Karpas-422 (cell line): ENCODE results near the gene DSC2. TPM values are rescaled to one million over a fixed set of nuclear protein-coding genes. Genes with fewer than 3 reads are reported as not detected.
"Not testable (repeated sequence)": the region's sequence is repeated elsewhere in the genome, so short reads cannot be mapped to it uniquely, and the experiment has no call there.

Experiments
- DNase-seq: peaks from one replicate; pipeline ENCODE4 v3.0.0-alpha.2; 2015
- H2AFZ ChIP-seq: fragments of 200-600 bp; sonication (generic); 2 replicates; pipeline ENCODE4 v1.6.1; 2014; ENCODE audit warnings: antibody characterized with exemption, low read length, mixed read lengths
- H3K27ac ChIP-seq: fragments of 200-600 bp; sonication (generic); 2 replicates; pipeline ENCODE4 v1.5.1; 2014; ENCODE audit warnings: mild to moderate bottlenecking, low read length, moderate library complexity
- H3K27me3 ChIP-seq: fragments of 200-600 bp; sonication (generic); 2 replicates; pipeline ENCODE4 v1.6.1; 2014; ENCODE audit warnings: low read length, mixed read lengths
- H3K36me3 ChIP-seq: fragments of 200-600 bp; sonication (generic); 2 replicates; pipeline ENCODE4 v1.6.1; 2014; ENCODE audit warnings: low read length, mixed read lengths; ENCODE audit not compliant: insufficient read depth
- H3K4me1 ChIP-seq: fragments of 200-600 bp; sonication (generic); 2 replicates; pipeline ENCODE4 v1.6.1; 2014; ENCODE audit warnings: mild to moderate bottlenecking, low read length, mixed read lengths
- H3K4me2 ChIP-seq: fragments of 200-600 bp; sonication (generic); 2 replicates; pipeline ENCODE4 v1.6.1; 2014; ENCODE audit warnings: low read length, low read depth, mild to moderate bottlenecking; ENCODE audit not compliant: poor library complexity, severe bottlenecking
- H3K4me3 ChIP-seq: fragments of 200-600 bp; sonication (generic); 2 replicates; pipeline ENCODE4 v1.5.1; 2014; ENCODE audit warnings: mild to moderate bottlenecking, antibody characterized with exemption, low read length, mixed read lengths
- H3K79me2 ChIP-seq: fragments of 200-600 bp; sonication (generic); 2 replicates; pipeline ENCODE4 v1.6.1; 2014; ENCODE audit warnings: mild to moderate bottlenecking, low read length, mixed read lengths
- H3K9ac ChIP-seq: fragments of 200-600 bp; sonication (generic); 2 replicates; pipeline ENCODE4 v1.6.0; 2014; ENCODE audit warnings: low read length
- H3K9me2 ChIP-seq: fragments of 200-600 bp; sonication (generic), shearing (Covaris generic); replicated peaks from 2 replicates; pipeline ENCODE4 v1.6.0; 2014; ENCODE audit warnings: mild to moderate bottlenecking, low read length, moderate library complexity; ENCODE audit not compliant: insufficient read depth
- H3K9me3 ChIP-seq: fragments of 300-700, 200-600 bp; sonication (generic); 2 replicates; pipeline ENCODE4 v1.6.1; 2014; ENCODE audit warnings: low read length, mixed read lengths
- H4K20me1 ChIP-seq: fragments of 200-600 bp; sonication (generic); 2 replicates; pipeline ENCODE4 v1.6.1; 2014; ENCODE audit warnings: mild to moderate bottlenecking, antibody characterized with exemption, low read length, low read depth; ENCODE audit not compliant: insufficient read depth
- total RNA-seq: library from RNA; depleted of rRNA; stranded (reverse); fragments of >200 nt; shearing (Covaris generic); gene quantifications from 2 replicates; pipeline ENCODE4 v1.2.3, GENCODE V29; 2014; ENCODE audit warnings: low replicate concordance

Gene DSC2
- total RNA-seq, 1 experiment from 2014 or later = not detected

DNA sequence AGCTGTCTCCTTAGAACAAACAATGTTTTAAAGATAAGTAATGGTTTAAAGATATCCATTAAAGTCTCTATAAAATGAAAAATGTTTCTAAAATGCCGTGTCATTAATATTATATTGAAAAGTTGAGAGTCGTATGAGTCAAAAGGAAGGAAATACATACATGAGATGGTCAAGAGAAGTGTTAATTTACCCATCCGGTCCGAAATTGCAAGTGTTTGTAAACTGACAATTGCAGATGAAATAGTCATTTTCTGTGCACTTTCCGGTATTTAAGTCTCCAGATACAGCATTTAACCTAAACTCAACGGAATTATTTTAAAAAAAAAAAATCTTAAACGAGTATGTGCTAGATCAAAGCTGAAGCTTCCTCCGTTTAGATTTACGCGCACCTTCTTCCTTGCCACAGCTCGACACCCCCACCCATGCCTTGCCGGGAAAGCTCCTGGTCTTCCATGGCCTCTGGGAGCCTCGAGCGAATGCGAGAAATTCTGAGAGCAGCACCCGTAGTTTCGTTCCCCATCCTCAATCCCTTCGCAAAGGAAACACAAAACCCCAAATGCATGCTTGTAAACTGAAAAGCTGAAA is 61.4 kb downstream of the DSC2 start:
- Histone ChIP-seq H3K79me2 (no peaks in the 10 kb centered on the region), H3K9me3 (no peaks in the 10 kb centered on the region), H4K20me1 (no peaks in the 10 kb centered on the region), H3K9ac (no peak overlapping the region), H2AFZ (no peak overlapping the region), H3K9me2 (no peaks in the 10 kb centered on the region), H3K27me3 (no peaks in the 10 kb centered on the region), H3K27ac (no peak overlapping the region), H3K4me3 (no peak overlapping the region), H3K36me3 (no peaks in the 10 kb centered on the region), H3K4me1 (no peaks in the 10 kb centered on the region), H3K4me2 (no peak overlapping the region)
- DNase-seq = no peak

DNA sequence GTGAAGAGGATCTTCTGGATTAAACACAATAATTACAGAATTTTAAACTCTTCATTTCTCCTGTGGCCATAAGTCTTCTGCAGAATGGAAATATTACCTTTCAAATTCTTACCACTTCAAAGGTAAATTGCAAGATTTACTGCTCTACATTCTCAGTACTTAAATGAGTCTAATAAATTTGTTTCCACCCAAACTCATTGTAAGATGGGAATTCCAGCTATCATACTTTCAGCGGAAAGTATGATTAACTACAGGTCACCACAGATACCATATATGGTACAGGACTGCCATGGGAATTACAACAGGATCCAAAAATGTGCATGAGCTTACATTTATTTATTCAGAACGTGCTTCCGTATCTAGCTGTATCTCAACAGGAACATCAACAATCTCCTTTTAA is 62.8 kb downstream of the DSC2 start:
- Histone ChIP-seq H3K9me2 (no peaks in the 10 kb centered on the region), H3K79me2 (no peaks in the 10 kb centered on the region), H3K4me1 (peaks cover 2% of the 10 kb centered on the region; the same call in 1 of the 2 replicates), H3K27me3 (no peaks in the 10 kb centered on the region), H3K4me2 (no peak overlapping the region), H3K9me3 (no peaks in the 10 kb centered on the region), H4K20me1 (no peaks in the 10 kb centered on the region), H3K36me3 (no peaks in the 10 kb centered on the region), H3K9ac (no peak overlapping the region), H3K4me3 (no peak overlapping the region), H2AFZ (no peak overlapping the region), H3K27ac (no peak overlapping the region)
- no peak for DNase-seq

DNA sequence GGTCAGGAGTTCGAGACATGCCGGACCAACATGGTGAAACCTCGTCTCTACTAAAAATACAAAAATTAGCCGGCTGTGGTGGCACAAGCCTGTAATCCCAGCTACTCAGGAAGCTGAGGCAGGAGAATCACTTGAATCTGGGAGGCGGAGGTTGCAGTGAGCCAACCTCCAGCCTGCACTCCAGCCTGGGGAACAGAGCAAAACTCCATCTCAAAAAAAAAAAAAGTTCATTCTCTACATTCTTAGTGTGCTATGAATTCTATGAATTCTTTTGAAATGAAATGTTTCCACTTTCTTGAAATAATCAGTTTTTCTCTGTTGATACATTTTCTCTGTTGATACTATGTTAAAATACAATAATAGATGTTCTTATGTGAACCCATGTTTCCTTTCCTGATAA is 64.5 kb downstream of the DSC2 start:
- not testable (repeated sequence) for H3K9me3 ChIP-seq, H3K36me3 ChIP-seq, H3K4me1 ChIP-seq, H3K4me2 ChIP-seq, H4K20me1 ChIP-seq, H2AFZ ChIP-seq, H3K27ac ChIP-seq, H3K9ac ChIP-seq, H3K79me2 ChIP-seq, H3K4me3 ChIP-seq, H3K9me2 ChIP-seq, DNase-seq, H3K27me3 ChIP-seq

DNA sequence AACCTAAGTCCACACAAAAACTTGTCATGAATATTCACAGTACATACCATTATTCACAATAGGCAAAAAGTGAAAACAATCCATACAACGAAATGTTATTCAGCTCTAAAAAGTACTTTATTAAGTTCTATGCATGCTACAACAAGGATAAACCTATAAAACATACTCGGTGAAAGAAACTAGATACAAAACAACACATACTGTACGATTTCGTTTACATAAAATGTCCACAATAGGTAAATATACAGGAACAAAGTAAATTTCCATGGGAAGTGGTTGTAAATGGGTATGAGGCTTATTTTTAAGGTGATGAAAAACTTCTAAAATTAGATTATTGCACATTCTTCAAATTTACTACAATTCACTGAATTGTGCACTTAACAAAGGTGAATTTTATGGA is 67.7 kb downstream of the DSC2 start:
- Histone ChIP-seq H3K27me3 (no peaks in the 10 kb centered on the region), H4K20me1 (no peaks in the 10 kb centered on the region), H3K79me2 (no peaks in the 10 kb centered on the region), H3K27ac (no peak overlapping the region), H3K9ac (no peak overlapping the region), H3K4me1 (peaks cover 11% of the 10 kb centered on the region; the same call in 1 of the 2 replicates), H3K9me3 (no peaks in the 10 kb centered on the region), H2AFZ (peak overlapping the region; percentile 85), H3K4me2 (peak overlapping the region; percentile 28), H3K9me2 (no peaks in the 10 kb centered on the region), H3K36me3 (no peaks in the 10 kb centered on the region), H3K4me3 (no peak overlapping the region)
- DNase-seq = no peak

DNA sequence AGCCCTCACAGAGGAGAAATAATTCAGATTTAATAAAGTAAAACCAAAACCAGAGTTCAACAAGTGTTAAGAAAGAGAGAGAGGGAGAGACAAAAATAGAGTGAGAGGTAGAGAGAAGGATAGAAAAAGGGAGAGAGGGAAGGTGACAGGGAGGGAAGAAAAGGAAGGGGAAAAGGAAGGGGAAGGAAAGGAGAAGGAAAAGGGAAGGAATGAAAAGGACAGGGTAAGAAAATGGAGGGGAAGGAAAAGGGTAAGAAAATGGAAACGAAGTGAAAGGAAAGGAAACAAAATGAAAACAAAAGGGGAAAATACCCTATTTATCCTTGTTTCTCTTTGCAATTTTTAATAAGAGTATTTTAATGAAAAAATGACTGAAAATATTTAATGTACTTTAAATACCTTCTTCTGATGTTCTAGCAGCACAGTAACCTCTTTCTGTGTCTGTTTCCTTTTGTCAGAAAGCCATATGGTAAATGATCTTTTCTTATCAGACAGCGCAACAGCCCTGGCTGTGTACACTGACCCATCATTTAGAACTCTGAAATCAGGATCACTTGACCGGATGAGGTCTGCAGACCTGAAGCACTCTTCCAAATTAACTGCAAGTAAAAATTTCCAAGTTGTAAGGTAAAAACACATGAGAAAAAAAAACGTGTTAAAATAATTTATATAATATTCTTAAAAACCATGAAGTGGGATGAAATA is 71.5 kb downstream of the DSC2 start:
- Histone ChIP-seq H3K9ac (no peak overlapping the region), H3K9me3 (no peaks in the 10 kb centered on the region), H3K79me2 (no peaks in the 10 kb centered on the region), H2AFZ (0 out of 2 replicates have a peak overlapping the region, but pooled peaks have one; percentile 59), H3K4me2 (peak overlapping the region; percentile 25), H3K27ac (no peak overlapping the region), H3K4me3 (no peak overlapping the region), H3K36me3 (no peaks in the 10 kb centered on the region), H3K27me3 (no peaks in the 10 kb centered on the region), H3K4me1 (peaks cover 11% of the 10 kb centered on the region; the same call in 1 of the 2 replicates), H3K9me2 (no peaks in the 10 kb centered on the region), H4K20me1 (no peaks in the 10 kb centered on the region)
- DNase-seq = no peak

DNA sequence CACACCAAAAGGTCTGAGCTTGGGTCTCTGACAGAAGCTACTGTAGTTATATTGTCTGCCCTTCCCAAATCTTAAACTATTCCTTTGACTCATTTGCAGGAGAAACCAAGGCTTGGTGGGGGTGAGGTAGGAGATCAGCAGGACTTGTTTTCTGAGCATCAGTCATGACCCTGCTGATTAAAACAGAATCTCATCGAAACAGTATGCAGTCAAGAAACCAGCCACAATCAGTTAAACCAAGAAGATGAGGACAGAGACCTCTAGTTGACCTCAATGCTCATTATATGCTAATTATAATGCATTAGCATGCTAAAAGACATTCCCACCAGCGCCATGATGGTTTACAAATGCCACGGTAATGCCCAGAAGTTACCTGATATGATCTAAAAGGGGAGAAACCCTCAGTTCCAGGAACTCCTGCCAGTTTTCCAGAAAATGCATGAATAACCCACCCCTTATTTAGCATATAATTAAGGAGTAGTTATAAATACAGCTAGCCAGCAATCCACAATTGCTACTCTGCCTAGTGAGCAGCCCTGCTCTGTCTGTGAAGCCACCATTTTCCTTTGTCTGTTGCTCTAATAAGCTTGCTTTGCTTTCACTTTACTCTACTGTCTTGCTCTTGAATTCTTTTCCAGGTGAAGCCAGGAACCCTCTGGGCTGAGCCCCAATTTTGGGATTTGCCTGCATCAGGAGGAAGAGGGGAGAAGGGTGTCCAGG is 86.3 kb downstream of the DSC2 start:
- H3K4me2 ChIP-seq = no peak overlapping the region
- no peak overlapping the region for H3K27ac ChIP-seq
- no peaks in the 10 kb centered on the region for H3K27me3 ChIP-seq
- peak overlapping the region; percentile 44 for H2AFZ ChIP-seq
- H3K4me3 ChIP-seq = no peak overlapping the region
- H4K20me1 ChIP-seq = no peaks in the 10 kb centered on the region
- H3K36me3 ChIP-seq = no peaks in the 10 kb centered on the region
- no peaks in the 10 kb centered on the region for H3K9me2 ChIP-seq
- no peaks in the 10 kb centered on the region for H3K79me2 ChIP-seq
- H3K9ac ChIP-seq = no peak overlapping the region
- H3K4me1 ChIP-seq = no peaks in the 10 kb centered on the region
- no peak for DNase-seq
- no peaks in the 10 kb centered on the region for H3K9me3 ChIP-seq

DNA sequence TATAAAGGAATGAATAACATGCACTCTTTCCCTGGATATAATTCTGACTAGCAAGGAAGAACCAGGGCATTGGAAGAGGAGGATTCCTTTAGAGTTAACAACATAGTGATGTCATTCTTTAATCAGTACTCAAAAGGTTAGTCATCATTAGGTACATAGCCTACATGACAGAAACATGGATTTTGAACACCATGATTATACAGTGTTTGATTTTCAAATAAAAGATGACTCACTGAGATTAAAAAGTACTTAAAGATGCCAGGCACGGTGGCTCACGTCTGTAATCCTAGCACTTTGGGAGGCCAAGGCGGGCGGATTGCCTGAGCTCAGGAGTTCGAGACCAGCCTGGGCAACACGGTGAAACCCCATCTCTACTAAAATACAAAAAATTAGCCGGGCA is 90.8 kb downstream of the DSC2 start:
- not testable (repeated sequence) for DNase-seq, H3K79me2 ChIP-seq, H3K4me2 ChIP-seq

DNA sequence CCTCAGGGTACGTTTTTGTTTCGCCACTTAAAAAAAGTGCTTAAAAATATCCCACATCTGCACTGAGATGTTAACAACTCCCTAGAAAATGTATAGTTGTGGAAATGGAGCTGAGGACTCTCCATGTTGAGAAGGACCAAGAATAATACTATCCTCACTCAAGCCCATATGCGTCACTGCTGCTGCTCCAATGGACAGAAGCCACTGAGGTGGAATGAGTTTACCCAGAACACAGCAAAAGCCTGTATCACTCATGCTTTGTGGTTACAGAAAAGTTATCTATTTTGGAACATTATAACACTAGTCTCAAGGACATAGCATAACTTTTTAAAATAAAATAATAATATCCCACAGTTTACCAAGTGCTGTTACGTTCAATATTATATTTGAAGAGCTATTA is 91.6 kb downstream of the DSC2 start:
- no peak overlapping the region for H3K4me3 ChIP-seq
- H3K9ac ChIP-seq = no peak overlapping the region
- no peaks in the 10 kb centered on the region for H3K36me3 ChIP-seq
- 0 out of 2 replicates have a peak, but pooled peaks cover 3% of the 10 kb centered on the region for H3K27me3 ChIP-seq
- H4K20me1 ChIP-seq = no peaks in the 10 kb centered on the region
- 0 out of 2 replicates have a peak overlapping the region, but pooled peaks have one; percentile 23 for H2AFZ ChIP-seq
- no peaks in the 10 kb centered on the region for H3K79me2 ChIP-seq
- no peaks in the 10 kb centered on the region for H3K9me3 ChIP-seq
- no peak for DNase-seq
- H3K27ac ChIP-seq = no peak overlapping the region
- no peak overlapping the region for H3K4me2 ChIP-seq
- peaks cover 13% of the 10 kb centered on the region; the same call in 1 of the 2 replicates for H3K4me1 ChIP-seq
- H3K9me2 ChIP-seq = no peaks in the 10 kb centered on the region

More for the DNA sequence above, 90.8 kb downstream of the DSC2 start:
- not testable (repeated sequence) for H3K27me3 ChIP-seq, H2AFZ ChIP-seq, H3K36me3 ChIP-seq, H3K9me3 ChIP-seq, H4K20me1 ChIP-seq, H3K9ac ChIP-seq, H3K27ac ChIP-seq, H3K4me3 ChIP-seq, H3K9me2 ChIP-seq
- peaks cover 13% of the 10 kb centered on the region; the same call in 1 of the 2 replicates for H3K4me1 ChIP-seq
